ENCODE measurements around the gene LLCFC1. TPM values are rescaled to one million over a fixed set of nuclear protein-coding genes. Genes with fewer than 3 reads are reported as not detected.
A peak's percentile ranks its signal among the peaks of the same experiment; 100 is the strongest.

Gene LLCFC1
- total RNA-seq, 1 experiment from 2014 or later: not detected

- Histone ChIP-seq H3K27me3 (replicated peaks) (no peaks in the 10 kb centered on the region), H3K27ac (no peak overlapping the region), H3K9me3 (replicated peaks) (no peaks in the 10 kb centered on the region), H3K36me3 (no peaks in the 10 kb centered on the region), H3K4me3 (no peak overlapping the region), H3K4me1 (replicated peaks) (no peaks in the 10 kb centered on the region)
- no peak for DNase-seq (ENCODE audit: low read depth in 1 of 2, low spot score in 2 of 2)
Observed at GRCh38 chr7:142901426-142902259, 37.6 kb upstream of the LLCFC1 start.

GRCh38 chr7:142904128-142904527 is 35.2 kb upstream of the LLCFC1 start:
- no peak overlapping the region for H3K27ac ChIP-seq
- H3K36me3 ChIP-seq: no peaks in the 10 kb centered on the region
- H3K9me3 ChIP-seq (replicated peaks): no peaks in the 10 kb centered on the region
- no peaks in the 10 kb centered on the region for H3K4me1 ChIP-seq (replicated peaks)
- DNase-seq (ENCODE audit: low read depth in 1 of 2, low spot score in 2 of 2): no peak
- no peaks in the 10 kb centered on the region for H3K27me3 ChIP-seq (replicated peaks)
- H3K4me3 ChIP-seq: no peak overlapping the region

GRCh38 chr7:142905759-142906158 is 33.5 kb upstream of the LLCFC1 start:
- Histone ChIP-seq H3K36me3 (no peaks in the 10 kb centered on the region), H3K27me3 (replicated peaks) (no peaks in the 10 kb centered on the region), H3K9me3 (replicated peaks) (no peaks in the 10 kb centered on the region), H3K27ac (no peak overlapping the region), H3K4me1 (replicated peaks) (no peaks in the 10 kb centered on the region), H3K4me3 (no peak overlapping the region)
- no peak for DNase-seq (ENCODE audit: low read depth in 1 of 2, low spot score in 2 of 2)

DNA sequence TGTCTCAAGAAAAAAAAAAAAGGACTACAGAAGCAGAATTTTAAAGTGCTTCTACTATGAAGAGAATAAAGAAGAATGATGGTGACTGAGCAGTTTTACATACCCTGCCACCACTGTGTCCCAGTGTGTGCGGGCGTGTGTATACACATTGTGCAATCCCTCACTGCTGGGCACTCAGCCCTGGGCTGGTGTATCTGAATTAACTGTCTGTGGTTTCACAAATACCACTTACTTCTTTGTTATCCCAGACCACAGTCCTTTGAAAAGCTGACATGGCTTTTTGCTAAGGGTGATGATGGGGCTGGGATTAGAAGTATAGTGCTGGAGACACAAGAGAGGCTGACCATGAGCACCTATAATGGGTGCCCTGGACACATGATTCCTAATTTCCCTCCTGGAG is 32.6 kb upstream of the LLCFC1 start:
- no peak for DNase-seq (ENCODE audit: low read depth in 1 of 2, low spot score in 2 of 2)
- no peak overlapping the region for H3K4me3 ChIP-seq
- no peaks in the 10 kb centered on the region for H3K4me1 ChIP-seq (replicated peaks)
- no peaks in the 10 kb centered on the region for H3K36me3 ChIP-seq
- no peak overlapping the region for H3K27ac ChIP-seq
- H3K9me3 ChIP-seq (replicated peaks): no peaks in the 10 kb centered on the region
- no peaks in the 10 kb centered on the region for H3K27me3 ChIP-seq (replicated peaks)

DNA sequence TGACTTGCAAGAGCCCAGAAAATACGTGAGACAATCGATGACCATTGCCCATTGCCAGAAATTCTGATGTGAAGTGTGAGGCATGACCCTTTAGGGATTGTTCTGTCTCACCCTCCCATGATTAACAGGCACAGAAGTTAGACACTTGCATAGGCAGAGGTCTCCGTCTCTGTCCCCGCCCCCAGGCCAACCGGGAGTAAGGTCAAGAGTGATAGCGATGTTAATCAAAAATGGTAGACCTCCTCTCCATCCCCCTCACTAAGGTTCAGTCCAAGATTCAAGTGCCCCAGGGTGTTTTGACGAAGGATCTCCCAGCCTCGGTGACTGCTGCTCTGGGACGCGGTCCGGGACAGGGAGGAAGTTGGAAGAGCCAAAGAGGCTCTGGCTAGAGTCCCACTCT is 31.0 kb upstream of the LLCFC1 start:
- no peak overlapping the region for H3K4me3 ChIP-seq
- no peaks in the 10 kb centered on the region for H3K36me3 ChIP-seq
- no peaks in the 10 kb centered on the region for H3K4me1 ChIP-seq (replicated peaks)
- no peak for DNase-seq (ENCODE audit: low read depth in 1 of 2, low spot score in 2 of 2)
- no peaks in the 10 kb centered on the region for H3K9me3 ChIP-seq (replicated peaks)
- no peaks in the 10 kb centered on the region for H3K27me3 ChIP-seq (replicated peaks)
- no peak overlapping the region for H3K27ac ChIP-seq

DNA sequence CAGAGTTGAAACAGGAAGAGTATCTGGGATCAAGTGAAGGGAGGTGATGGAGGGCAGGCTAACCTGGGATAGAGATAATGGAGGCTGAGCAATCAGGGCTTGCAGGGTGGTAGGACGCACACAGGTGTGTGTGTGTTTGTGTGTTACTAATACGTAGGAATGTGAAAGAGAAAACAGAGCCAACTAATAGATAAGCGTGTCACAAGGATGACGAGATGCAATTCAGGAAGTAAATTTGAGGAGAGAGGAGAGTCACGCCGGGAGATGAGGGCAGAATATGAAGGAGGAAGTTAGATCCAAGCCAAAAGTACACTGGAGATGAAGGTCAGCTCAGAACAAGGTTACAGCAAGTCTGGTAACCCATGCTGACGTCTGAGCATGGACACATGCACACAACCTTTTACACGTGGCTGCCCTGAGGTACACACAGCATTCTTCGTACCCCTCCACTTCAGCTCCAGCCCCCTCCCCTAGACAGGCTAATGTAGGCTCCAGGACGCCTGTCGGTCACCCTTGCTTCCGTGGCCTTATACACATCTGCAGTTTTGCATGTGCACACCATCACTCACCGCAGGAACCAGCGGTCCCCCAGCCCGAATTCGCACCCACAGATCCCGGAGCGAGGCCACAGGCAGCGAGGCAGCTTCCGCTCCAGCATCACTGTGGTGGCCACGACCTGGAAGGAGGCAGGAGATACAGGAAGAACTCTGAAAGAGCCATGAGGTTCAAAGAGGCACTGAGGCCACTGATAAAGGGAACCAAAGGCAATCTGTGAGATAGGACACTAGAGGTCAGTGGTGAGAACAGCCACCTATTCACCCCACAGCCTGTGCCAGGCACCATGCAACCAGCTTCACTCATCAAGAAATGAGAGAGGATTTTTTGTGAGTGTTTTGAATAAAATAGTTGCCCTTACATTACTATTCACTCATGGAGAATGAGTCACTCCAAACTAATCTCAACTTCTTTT is 30.1 kb upstream of the LLCFC1 start:
- no peaks in the 10 kb centered on the region for H3K4me1 ChIP-seq (replicated peaks)
- no peaks in the 10 kb centered on the region for H3K27me3 ChIP-seq (replicated peaks)
- no peak overlapping the region for H3K4me3 ChIP-seq
- no peaks in the 10 kb centered on the region for H3K9me3 ChIP-seq (replicated peaks)
- H3K27ac ChIP-seq: no peak overlapping the region
- peak in 1 of 2 experiments; percentile 11 for DNase-seq (ENCODE audit: low read depth in 1 of 2, low spot score in 2 of 2)
- H3K36me3 ChIP-seq: no peaks in the 10 kb centered on the region

- no peaks in the 10 kb centered on the region for H3K36me3 ChIP-seq
- no peaks in the 10 kb centered on the region for H3K9me3 ChIP-seq (replicated peaks)
- H3K27me3 ChIP-seq (replicated peaks): no peaks in the 10 kb centered on the region
- H3K27ac ChIP-seq: no peak overlapping the region
- no peaks in the 10 kb centered on the region for H3K4me1 ChIP-seq (replicated peaks)
- no peak overlapping the region for H3K4me3 ChIP-seq
- no peak for DNase-seq (ENCODE audit: low read depth in 1 of 2, low spot score in 2 of 2)
Observed at GRCh38 chr7:142910031-142910433, 29.3 kb upstream of the LLCFC1 start.

DNA sequence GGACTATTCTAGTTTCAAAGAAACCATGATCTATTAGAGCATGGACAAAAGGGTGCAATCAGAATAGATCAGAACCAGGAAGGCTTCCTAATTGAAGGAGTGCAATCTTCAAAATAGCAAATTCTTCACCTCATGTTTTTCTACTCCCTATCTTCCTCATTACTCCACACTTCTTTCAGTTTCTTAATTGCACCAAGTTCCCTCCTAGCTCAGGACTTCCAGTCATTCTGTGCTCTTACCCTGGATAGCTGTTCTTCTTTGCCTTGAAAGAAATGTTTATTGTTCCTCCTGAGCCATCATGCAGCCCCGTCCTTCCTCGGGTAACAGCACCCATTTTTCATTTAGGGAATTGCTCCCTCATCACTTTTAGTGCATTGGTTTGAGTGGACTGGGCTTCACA is 28.8 kb upstream of the LLCFC1 start:
- no peak overlapping the region for H3K4me3 ChIP-seq
- no peak overlapping the region for H3K27ac ChIP-seq
- no peaks in the 10 kb centered on the region for H3K4me1 ChIP-seq (replicated peaks)
- no peaks in the 10 kb centered on the region for H3K36me3 ChIP-seq
- no peaks in the 10 kb centered on the region for H3K27me3 ChIP-seq (replicated peaks)
- H3K9me3 ChIP-seq (replicated peaks): no peaks in the 10 kb centered on the region
- no peak for DNase-seq (ENCODE audit: low read depth in 1 of 2, low spot score in 2 of 2)

DNA sequence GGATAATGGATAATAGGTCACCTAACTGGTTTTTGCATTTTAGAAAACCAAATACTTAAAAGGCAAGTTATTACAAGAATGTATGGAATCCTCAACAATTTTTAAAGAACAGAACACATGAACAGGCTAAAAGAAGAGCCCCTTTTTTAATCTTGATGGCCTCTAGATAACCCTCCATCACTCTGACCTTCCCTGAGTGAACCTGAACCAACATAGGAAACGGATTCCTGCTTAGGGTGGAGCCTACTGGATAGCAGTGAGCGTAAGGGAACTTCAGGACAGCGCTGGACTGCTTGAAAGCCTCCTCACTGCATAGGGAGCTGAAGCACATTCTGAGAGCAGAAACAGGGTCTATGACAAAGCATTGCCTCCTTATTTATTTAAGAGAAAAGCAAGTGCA is 26.2 kb upstream of the LLCFC1 start:
- H3K4me1 ChIP-seq (replicated peaks): no peaks in the 10 kb centered on the region
- H3K9me3 ChIP-seq (replicated peaks): no peaks in the 10 kb centered on the region
- no peak for DNase-seq (ENCODE audit: low read depth in 1 of 2, low spot score in 2 of 2)
- no peaks in the 10 kb centered on the region for H3K27me3 ChIP-seq (replicated peaks)
- H3K4me3 ChIP-seq: no peak overlapping the region
- no peak overlapping the region for H3K27ac ChIP-seq
- H3K36me3 ChIP-seq: no peaks in the 10 kb centered on the region

DNA sequence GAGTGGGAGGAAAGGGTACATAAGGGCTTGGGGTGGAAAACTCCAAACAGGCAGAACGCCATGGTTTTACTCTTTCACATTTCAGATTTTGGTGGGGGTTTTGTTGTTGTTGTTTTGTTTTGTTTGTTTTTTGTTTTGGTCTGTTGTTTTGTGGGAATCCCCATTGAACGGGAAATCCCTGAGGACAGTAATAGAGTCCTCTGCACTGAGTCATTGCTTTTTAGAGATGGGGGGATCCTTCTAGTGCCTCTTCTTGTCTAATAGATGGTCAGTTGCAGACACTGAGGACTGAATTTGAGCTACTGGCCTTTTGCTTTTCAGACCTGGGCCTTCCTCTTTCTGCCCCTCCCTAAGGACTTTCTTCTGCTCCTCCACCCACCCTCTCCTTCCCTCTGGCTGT is 25.7 kb upstream of the LLCFC1 start:
- DNase-seq (ENCODE audit: low read depth in 1 of 2, low spot score in 2 of 2): no peak
- Histone ChIP-seq H3K27ac (no peak overlapping the region), H3K4me1 (replicated peaks) (no peaks in the 10 kb centered on the region), H3K4me3 (no peak overlapping the region), H3K9me3 (replicated peaks) (no peaks in the 10 kb centered on the region), H3K27me3 (replicated peaks) (no peaks in the 10 kb centered on the region), H3K36me3 (no peaks in the 10 kb centered on the region)

DNA sequence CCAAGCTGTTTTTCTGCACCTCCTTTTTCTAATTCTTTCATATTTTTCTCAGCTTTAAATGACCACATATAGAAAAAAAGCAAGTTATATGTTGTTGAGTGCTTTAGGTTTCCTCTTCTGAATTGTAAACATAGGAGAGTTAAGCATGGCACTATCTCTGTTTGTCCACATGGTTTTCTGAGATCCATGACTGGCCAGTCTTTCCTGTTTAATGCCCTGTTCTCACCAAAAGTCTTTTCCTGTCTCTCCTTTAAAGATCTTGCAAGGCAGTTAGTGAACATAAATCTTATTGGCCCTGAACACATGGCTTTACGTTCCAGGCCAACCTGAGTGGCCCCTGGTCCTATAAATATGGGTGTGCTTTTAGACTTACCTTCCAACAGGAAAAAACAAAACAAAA is 25.2 kb upstream of the LLCFC1 start:
- DNase-seq (ENCODE audit: low read depth in 1 of 2, low spot score in 2 of 2): no peak
- Histone ChIP-seq H3K27me3 (replicated peaks) (no peaks in the 10 kb centered on the region), H3K9me3 (replicated peaks) (no peaks in the 10 kb centered on the region), H3K4me1 (replicated peaks) (no peaks in the 10 kb centered on the region), H3K36me3 (no peaks in the 10 kb centered on the region), H3K4me3 (no peak overlapping the region), H3K27ac (no peak overlapping the region)

GRCh38 chr7:142915315-142915714 is 24.0 kb upstream of the LLCFC1 start:
- Histone ChIP-seq H3K4me1 (replicated peaks) (no peaks in the 10 kb centered on the region), H3K9me3 (replicated peaks) (no peaks in the 10 kb centered on the region), H3K27ac (no peak overlapping the region), H3K4me3 (no peak overlapping the region), H3K36me3 (no peaks in the 10 kb centered on the region), H3K27me3 (replicated peaks) (no peaks in the 10 kb centered on the region)
- DNase-seq (ENCODE audit: low read depth in 1 of 2, low spot score in 2 of 2): no peak

- no peaks in the 10 kb centered on the region for H3K9me3 ChIP-seq (replicated peaks)
- no peaks in the 10 kb centered on the region for H3K27me3 ChIP-seq (replicated peaks)
- H3K4me3 ChIP-seq: no peak overlapping the region
- no peaks in the 10 kb centered on the region for H3K4me1 ChIP-seq (replicated peaks)
- no peak overlapping the region for H3K27ac ChIP-seq
- DNase-seq (ENCODE audit: low read depth in 1 of 2, low spot score in 2 of 2): no peak
- no peaks in the 10 kb centered on the region for H3K36me3 ChIP-seq
Observed at GRCh38 chr7:142916508-142916907, 22.8 kb upstream of the LLCFC1 start.

GRCh38 chr7:142917447-142917846 is 21.8 kb upstream of the LLCFC1 start:
- no peak for DNase-seq (ENCODE audit: low read depth in 1 of 2, low spot score in 2 of 2)
- H3K4me1 ChIP-seq (replicated peaks): no peaks in the 10 kb centered on the region

More at GRCh38 chr7:142917447-142917846, 21.8 kb upstream of the LLCFC1 start:
- no peaks in the 10 kb centered on the region for H3K9me3 ChIP-seq (replicated peaks)
- H3K36me3 ChIP-seq: no peaks in the 10 kb centered on the region
- no peaks in the 10 kb centered on the region for H3K27me3 ChIP-seq (replicated peaks)
- no peak overlapping the region for H3K27ac ChIP-seq
- no peak overlapping the region for H3K4me3 ChIP-seq
